HepG2 (cell line): ENCODE data around the gene TLR6. TPM values are rescaled to one million over a fixed set of nuclear protein-coding genes. Genes with fewer than 3 reads are reported as not detected.

Source experiments
- ATAC-seq: fragments of 200-7000 bp; cut with Tn5 transposase; 3 replicates; pipeline ENCODE4 v1.9.1; 2020; ENCODE audit warnings: mild to moderate bottlenecking, moderate library complexity
- BruUV-seq: library from RNA; stranded (reverse); fragments of 400-500 nt; replicated peaks from 2 replicates; lab custom pipeline; 2021; lab: Mats Ljungman, UMichigan
- CTCF ChIA-PET: fragments of 300-600 bp; formaldehyde crosslinking; extraction: SDS; loops from one replicate; lab custom pipeline; 2021; ENCODE audit warnings: low total read pairs, inconsistent platforms, low intra/inter-chr PET ratio; lab: Yijun Ruan, JAX
- POLR2A ChIA-PET: fragments of 350-600 bp; sonication (Branson Sonifier 250); formaldehyde crosslinking; loops from one replicate; lab custom pipeline; 2020; ENCODE audit warnings: antibody characterized with exemption, inconsistent platforms; lab: Yijun Ruan, JAX
- DNase-seq: peaks from one replicate; pipeline ENCODE4 v3.0.0-alpha.2; 2015; ENCODE audit warnings: low spot score
- FAIRE-seq: peaks from 3 replicates; lab custom pipeline; 2011; peaks lifted over from hg19 to GRCh38; lab: Jason Lieb, UNC
- H2AFZ ChIP-seq: one replicate; pipeline ENCODE4 v1.6.1; 2011; ENCODE audit warnings: low read length, inconsistent platforms
- H3K27ac ChIP-seq: fragments of 300-600 bp; 3 replicates; pipeline ENCODE4 v1.8.0; 2011; ENCODE audit warnings: mixed run types, mild to moderate bottlenecking, mixed read lengths, low read length, inconsistent platforms; ENCODE audit not compliant: insufficient read depth; ENCODE audit errors: extremely low read length
- H3K27me3 ChIP-seq, 2 experiments: fragments of 200-600 bp in 1 of 2; 2 replicates in 1 of 2; 3 replicates in 1 of 2; pipeline versions ENCODE4 v1.6.0 to v1.8.0; 2011; ENCODE audit warnings: low read length in 2 of 2, mild to moderate bottlenecking in 2 of 2, moderate library complexity in 2 of 2, inconsistent platforms in 1 of 2; ENCODE audit not compliant: insufficient read depth in 2 of 2, control insufficient read depth in 1 of 2
- H3K36me3 ChIP-seq, 2 experiments: fragments of 200-600 bp in 1 of 2; replicated peaks in 1 of 2; 2 replicates in 1 of 2; 3 replicates in 1 of 2; pipeline versions ENCODE4 v1.5.1 to v1.8.0; 2011; ENCODE audit warnings: low read length in 2 of 2, inconsistent platforms in 1 of 2; ENCODE audit not compliant: insufficient read depth in 2 of 2, control insufficient read depth in 1 of 2
- H3K4me1 ChIP-seq: 2 replicates; pipeline ENCODE4 v1.5.1; 2012; ENCODE audit warnings: low read length, inconsistent platforms; ENCODE audit not compliant: insufficient read depth
- H3K4me2 ChIP-seq: 2 replicates; pipeline ENCODE4 v1.6.0; 2011; ENCODE audit warnings: low read depth, low read length, inconsistent platforms
- H3K4me3 ChIP-seq, 3 experiments: fragments of 200-600 bp in 1 of 3; sonication (generic), shearing (Covaris generic) in 1 of 3; replicated peaks in 1 of 3; 2 replicates each; pipeline ENCODE4 v1.5.1; 2011 to 2016; ENCODE audit warnings: low read length in 3 of 3, inconsistent platforms in 2 of 3, low read depth in 2 of 3, mild to moderate bottlenecking in 2 of 3, control low read depth in 1 of 3, mixed read lengths in 1 of 3; ENCODE audit not compliant: insufficient read depth in 1 of 3
- H3K79me2 ChIP-seq: one replicate; pipeline ENCODE4 v1.6.1; 2011; ENCODE audit warnings: low read length, inconsistent platforms; ENCODE audit not compliant: insufficient read depth
- H3K9ac ChIP-seq: 2 replicates; pipeline ENCODE4 v1.6.0; 2011; ENCODE audit warnings: mild to moderate bottlenecking, low read depth, low read length, inconsistent platforms; ENCODE audit not compliant: insufficient read depth
- H3K9me3 ChIP-seq: 2 replicates; pipeline ENCODE4 v1.5.1; 2012; ENCODE audit warnings: mild to moderate bottlenecking, low read length
- H4K20me1 ChIP-seq: 2 replicates; pipeline ENCODE4 v1.6.0; 2011; ENCODE audit warnings: inconsistent platforms, mild to moderate bottlenecking, low read length, moderate library complexity; ENCODE audit not compliant: insufficient read depth
- CCDC6 ChIP-seq: sonication (generic); formaldehyde crosslinking; IDR thresholded peaks from 2 replicates; pipeline ENCODE4 v1.8.1; 2022; ENCODE audit warnings: mild to moderate bottlenecking, missing genetic modification reagents, moderate library complexity
- KAT7 ChIP-seq: IDR thresholded peaks from 2 replicates; pipeline ENCODE4 v1.6.1; 2018; ENCODE audit warnings: borderline replicate concordance, missing compliant biosample characterization
- KDM6A ChIP-seq: IDR thresholded peaks from 2 replicates; pipeline ENCODE4 v1.6.1; 2016; ENCODE audit warnings: low read depth
- MAFG ChIP-seq: sonication (generic); formaldehyde crosslinking; IDR thresholded peaks from 2 replicates; pipeline ENCODE4 v1.5.1; 2020; ENCODE audit warnings: mild to moderate bottlenecking, missing genetic modification reagents
- MTA1 ChIP-seq: sonication (generic); formaldehyde crosslinking; IDR thresholded peaks from 2 replicates; pipeline ENCODE4 v1.4.0; 2020; ENCODE audit warnings: missing genetic modification reagents, mild to moderate bottlenecking, borderline replicate concordance
- NFE2L1 ChIP-seq: sonication (generic); formaldehyde crosslinking; IDR thresholded peaks from 2 replicates; pipeline ENCODE4 v1.4.0; 2020; ENCODE audit warnings: missing genetic modification reagents, mild to moderate bottlenecking, borderline replicate concordance
- SMAD3 ChIP-seq: sonication (generic); formaldehyde crosslinking; IDR thresholded peaks from 2 replicates; pipeline ENCODE4 v1.4.0; 2020; ENCODE audit warnings: missing genetic modification reagents
- SPEN ChIP-seq: sonication (generic); formaldehyde crosslinking; IDR thresholded peaks from 2 replicates; pipeline ENCODE4 v1.5.1; 2020; ENCODE audit warnings: low read depth, mild to moderate bottlenecking, missing genetic modification reagents
- SRSF9 ChIP-seq: fragments of 200-400 bp; formaldehyde crosslinking; IDR thresholded peaks from 2 replicates; pipeline ENCODE4 v1.6.1; 2018; ENCODE audit warnings: borderline replicate concordance, mild to moderate bottlenecking, low read depth, low read length; ENCODE audit not compliant: insufficient read depth, poor library complexity, severe bottlenecking
- TEAD3 ChIP-seq: optimal IDR thresholded peaks from 2 replicates; pipeline ENCODE3; 2016; ENCODE audit warnings: borderline replicate concordance
- XRCC5 ChIP-seq: fragments of 200-400 bp; formaldehyde crosslinking; optimal IDR thresholded peaks from 2 replicates; pipeline ENCODE3; 2017; ENCODE audit warnings: mild to moderate bottlenecking, low read length
- ZMAT3 ChIP-seq: sonication (generic); formaldehyde crosslinking; conservative IDR thresholded peaks from 2 replicates; pipeline ENCODE4 v1.7.0; 2021; ENCODE audit warnings: missing genetic modification reagents
- ZNF136 ChIP-seq: sonication (generic); formaldehyde crosslinking; IDR thresholded peaks from 2 replicates; pipeline ENCODE4 v1.8.1; 2022; ENCODE audit warnings: low read depth, mild to moderate bottlenecking, moderate library complexity, missing genetic modification reagents
- ZNF431 ChIP-seq: sonication (generic); formaldehyde crosslinking; IDR thresholded peaks from 2 replicates; pipeline ENCODE4 v1.9.0; 2022; ENCODE audit warnings: missing genetic modification reagents, low read depth, mild to moderate bottlenecking, borderline replicate concordance
- ZNF644 ChIP-seq: IDR thresholded peaks from 2 replicates; pipeline ENCODE4 v1.6.1; 2016; ENCODE audit warnings: low read depth
- ZNF768 ChIP-seq: sonication (generic); formaldehyde crosslinking; IDR thresholded peaks from 2 replicates; pipeline ENCODE4 v1.4.0; 2020; ENCODE audit warnings: missing genetic modification reagents
- WGBS: methylation state at CpG from one replicate; pipeline ENCODE4 v1.1.6; 2017; ENCODE audit warnings: low lambda C conversion rate; 5-methylcytosine and 5-hydroxymethylcytosine counted together
- in situ Hi-C: cut with HindIII; loops from 2 replicates; pipeline ENCODE4 v1.10.0; 2017; ENCODE audit warnings: low pct_unique_long_range_greater_than_20kb; ENCODE audit not compliant: extremely low pct_ligation_motif_present
- intact Hi-C: fragments of 100-400 bp; cut with micrococcal nuclease; formaldehyde crosslinking; loops from one replicate; pipeline ENCODE4 v1.10.0; 2022; ENCODE audit not compliant: unreplicated experiment
- polyA plus RNA-seq, 8 experiments: library from polyadenylated mRNA; depleted of rRNA in 3 of 8; stranded (reverse) in 7 of 8; unstranded in 1 of 8; fragments of >200 nt; fragmentation: Illumina TruSeq in 4 of 8; extraction: Trizol in 4 of 8; gene quantifications; 2 replicates each; pipeline versions ENCODE4 v1.2.1 to v1.2.3, GENCODE V29; 2011 to 2016; ENCODE audit warnings: low read depth in 4 of 8, missing spikeins in 1 of 8, mixed read lengths in 1 of 8; ENCODE audit not compliant: insufficient read depth in 1 of 8
- total RNA-seq, 5 experiments: library from RNA; depleted of rRNA; stranded (reverse); fragments of >200 nt; fragmentation: Illumina TruSeq; extraction: Trizol; gene quantifications; 2 replicates each; pipeline ENCODE4 v1.2.3, GENCODE V29; 2016; ENCODE audit warnings: low read depth in 1 of 5
- TF ChIP-seq, protein P1 (sequence below): sonication (generic); formaldehyde crosslinking; IDR thresholded peaks from 2 replicates; pipeline ENCODE4 v1.5.1; 2020; ENCODE audit warnings: missing genetic modification reagents, mild to moderate bottlenecking, borderline replicate concordance
- TF ChIP-seq, protein P2 (sequence below): sonication (generic); formaldehyde crosslinking; IDR thresholded peaks from 2 replicates; pipeline ENCODE4 v1.9.0; 2021; ENCODE audit warnings: missing genetic modification reagents, mild to moderate bottlenecking, borderline replicate concordance

TLR6 gene
- total and polyA plus RNA-seq, 2 of the 13 experiments (the other 11 are each of a cell fraction or from before 2014, with no cell fraction given) = 0.33 to 0.71 TPM

DNA sequence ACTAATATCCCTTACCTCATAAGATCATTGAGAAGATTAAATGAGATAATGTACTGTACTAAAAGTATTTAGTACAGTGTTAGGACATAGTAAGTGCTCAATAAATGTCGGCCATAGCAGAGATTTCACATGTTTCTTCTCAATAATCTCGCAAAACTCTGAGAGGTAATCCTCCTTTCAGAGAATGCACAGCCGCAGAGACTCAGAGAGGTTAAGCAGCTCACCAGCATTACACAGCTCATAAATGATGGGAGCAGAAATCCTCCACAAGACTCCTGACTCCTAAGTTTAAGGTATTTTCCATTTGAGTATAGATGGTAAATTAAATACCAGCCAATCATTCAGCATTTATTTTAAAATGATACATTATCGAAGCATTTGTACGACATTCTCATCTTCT, 45.6 kb upstream of the TLR6 start:
- in situ Hi-C loops (loop anchor here (5.0 kb wide), 1 partner anchor 235 kb away; no protein-coding TSS in a partner anchor), intact Hi-C loops (loop anchor here (10.0 kb wide), 1 partner anchor 143 kb away; no protein-coding TSS in a partner anchor)
- H3K79me2 ChIP-seq = peaks cover 9% of the 10 kb centered on the region
- TF ChIP-seq, protein P1, sequence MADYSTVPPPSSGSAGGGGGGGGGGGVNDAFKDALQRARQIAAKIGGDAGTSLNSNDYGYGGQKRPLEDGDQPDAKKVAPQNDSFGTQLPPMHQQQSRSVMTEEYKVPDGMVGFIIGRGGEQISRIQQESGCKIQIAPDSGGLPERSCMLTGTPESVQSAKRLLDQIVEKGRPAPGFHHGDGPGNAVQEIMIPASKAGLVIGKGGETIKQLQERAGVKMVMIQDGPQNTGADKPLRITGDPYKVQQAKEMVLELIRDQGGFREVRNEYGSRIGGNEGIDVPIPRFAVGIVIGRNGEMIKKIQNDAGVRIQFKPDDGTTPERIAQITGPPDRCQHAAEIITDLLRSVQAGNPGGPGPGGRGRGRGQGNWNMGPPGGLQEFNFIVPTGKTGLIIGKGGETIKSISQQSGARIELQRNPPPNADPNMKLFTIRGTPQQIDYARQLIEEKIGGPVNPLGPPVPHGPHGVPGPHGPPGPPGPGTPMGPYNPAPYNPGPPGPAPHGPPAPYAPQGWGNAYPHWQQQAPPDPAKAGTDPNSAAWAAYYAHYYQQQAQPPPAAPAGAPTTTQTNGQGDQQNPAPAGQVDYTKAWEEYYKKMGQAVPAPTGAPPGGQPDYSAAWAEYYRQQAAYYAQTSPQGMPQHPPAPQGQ = no peak
- TF ChIP-seq ZNF431 (CRISPR knock-in tag) (no peak), XRCC5 (no peak), ZNF768 (CRISPR knock-in tag) (peak; percentile 32; the same call in 1 of the 2 replicates), ZMAT3 (no peak), MAFG (CRISPR knock-in tag) (no peak)
- TF ChIP-seq, all 625 proteins: peak for 1
- Histone ChIP-seq H2AFZ (no peak overlapping the region), H3K9ac (no peak overlapping the region), H3K27ac (no peak overlapping the region), H3K4me2 (no peak overlapping the region), H3K36me3 (peaks cover 16 to 36% of the 10 kb centered on the region in 2 experiments), H4K20me1 (no peaks in the 10 kb centered on the region), H3K27me3 (no peaks in the 10 kb centered on the region), H3K4me1 (peaks cover 43% of the 10 kb centered on the region), H3K9me3 (no peaks in the 10 kb centered on the region), H3K4me3 (no peak overlapping the region)
- FAIRE-seq = no peak
- ChIA-PET CTCF (interaction anchor here (1.8 kb wide), 1 partner anchor 233 kb away, joined by 11 read pairs; no protein-coding TSS in a partner anchor), POLR2A (no interaction called here)
- 88% methylated on average over 5 of the region's 5 CpGs for WGBS
- DNase-seq = no peak
- no peak for ATAC-seq
- no TSS peak for BruUV-seq

DNA sequence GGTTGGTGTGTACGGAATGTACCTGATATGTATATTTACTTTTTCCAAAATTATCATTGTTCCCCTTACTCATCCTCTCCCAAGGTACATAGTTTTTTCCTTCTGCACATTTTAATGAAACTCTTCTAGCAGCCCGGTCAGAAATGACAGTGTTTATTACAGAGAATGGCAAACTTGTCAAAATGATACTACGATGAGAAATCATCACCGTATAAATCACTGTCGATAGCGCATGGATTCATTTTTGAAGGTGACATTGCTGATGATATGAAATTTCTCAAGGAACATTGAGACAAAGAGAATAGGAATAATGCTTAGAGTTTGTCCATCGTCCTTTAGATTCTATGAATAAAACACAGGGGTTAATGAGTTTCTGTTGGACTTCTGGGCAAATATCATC, 41.6 kb upstream of the TLR6 start:
- Histone ChIP-seq H3K9me3 (no peaks in the 10 kb centered on the region), H3K79me2 (no peaks in the 10 kb centered on the region), H3K27me3 (no peaks in the 10 kb centered on the region), H4K20me1 (no peaks in the 10 kb centered on the region), H3K4me3 (no peak overlapping the region), H3K27ac (no peak overlapping the region), H2AFZ (no peak overlapping the region), H3K36me3 (peaks cover 12 to 47% of the 10 kb centered on the region in 2 experiments), H3K4me1 (peaks cover 11% of the 10 kb centered on the region), H3K4me2 (no peak overlapping the region), H3K9ac (no peak overlapping the region)
- BruUV-seq = no TSS peak
- CTCF ChIA-PET = no interaction called here
- FAIRE-seq (no peak), DNase-seq (no peak), ATAC-seq (no peak)
- intact Hi-C loops (no loop called here), in situ Hi-C loops (no loop called here)
- 97% methylated on average over 7 of the region's 7 CpGs for WGBS
- POLR2A ChIA-PET = no interaction called here
- no peak for TF ChIP-seq CCDC6 (CRISPR knock-in tag)
- no peak for TF ChIP-seq MTA1 (CRISPR knock-in tag)
- TF ChIP-seq KDM6A (CRISPR knock-in tag) = no peak
- no peak for TF ChIP-seq SMAD3 (CRISPR knock-in tag)
- TF ChIP-seq SRSF9 = no peak
- TF ChIP-seq, protein P2, sequence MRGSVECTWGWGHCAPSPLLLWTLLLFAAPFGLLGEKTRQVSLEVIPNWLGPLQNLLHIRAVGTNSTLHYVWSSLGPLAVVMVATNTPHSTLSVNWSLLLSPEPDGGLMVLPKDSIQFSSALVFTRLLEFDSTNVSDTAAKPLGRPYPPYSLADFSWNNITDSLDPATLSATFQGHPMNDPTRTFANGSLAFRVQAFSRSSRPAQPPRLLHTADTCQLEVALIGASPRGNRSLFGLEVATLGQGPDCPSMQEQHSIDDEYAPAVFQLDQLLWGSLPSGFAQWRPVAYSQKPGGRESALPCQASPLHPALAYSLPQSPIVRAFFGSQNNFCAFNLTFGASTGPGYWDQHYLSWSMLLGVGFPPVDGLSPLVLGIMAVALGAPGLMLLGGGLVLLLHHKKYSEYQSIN (CRISPR knock-in tag) = no peak
- TF ChIP-seq KAT7 = no peak
- TF ChIP-seq NFE2L1 (CRISPR knock-in tag) = no peak
- no peak for TF ChIP-seq SPEN
- no peak for TF ChIP-seq ZNF644
- TF ChIP-seq ZNF136 (CRISPR knock-in tag) = no peak
- TF ChIP-seq TEAD3 = no peak
